ENCODE data around the gene GLRX5.
A peak's percentile ranks its signal among the peaks of the same experiment; 100 is the strongest.

Gene GLRX5

DNA sequence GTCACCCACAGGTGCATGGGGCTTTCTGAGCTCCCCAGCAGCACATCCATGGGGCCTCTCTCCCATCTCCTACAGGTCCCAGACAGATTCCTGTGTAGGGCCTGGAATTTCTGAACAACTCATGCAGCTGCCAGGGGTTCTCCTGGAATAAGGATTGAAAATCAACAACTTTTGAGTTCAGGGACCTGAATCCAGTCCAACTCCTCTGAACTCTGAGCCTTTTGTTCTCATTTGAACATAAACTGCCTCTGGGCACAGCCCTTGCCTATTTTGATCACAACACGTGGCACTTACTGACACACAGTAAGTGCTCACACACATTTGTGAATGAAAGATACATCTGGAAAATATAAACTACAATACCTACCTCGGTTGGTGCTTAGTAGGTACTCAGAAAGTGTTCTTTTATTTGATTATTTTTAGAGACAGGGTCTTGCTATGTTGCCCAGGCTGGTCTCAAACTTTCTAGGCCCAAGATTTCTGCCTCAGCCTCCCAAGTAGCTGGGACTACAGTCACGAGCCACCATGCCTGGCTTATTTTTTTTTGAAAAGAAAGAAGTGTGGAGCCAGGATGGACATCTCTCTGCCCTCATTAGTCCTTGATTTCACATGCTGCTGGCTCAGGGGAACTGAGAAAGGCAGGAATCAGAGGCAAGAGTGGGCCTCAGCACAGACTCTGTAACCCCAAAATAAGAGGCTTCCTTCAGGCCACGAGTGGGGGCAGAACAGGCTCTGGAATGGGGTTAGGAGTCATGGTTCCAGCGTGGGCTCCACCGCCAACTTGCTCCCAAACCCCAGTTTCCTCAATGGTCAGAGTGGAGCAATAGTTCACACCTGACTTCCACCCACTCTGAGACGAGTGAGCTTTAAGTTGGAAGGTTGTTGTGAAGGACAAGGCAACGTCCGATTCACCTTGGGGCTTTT, 45.4 kb upstream of the GLRX5 start:
- H3K9me3 Mint-ChIP-seq: no peaks in the 10 kb centered on the region
- peaks cover 8% of the 10 kb centered on the region for H3K27me3 Mint-ChIP-seq (ENCODE audit: low read depth)
- no peaks in the 10 kb centered on the region for H3K36me3 Mint-ChIP-seq (ENCODE audit: low read depth)
- H3K4me3 Mint-ChIP-seq: no peak overlapping the region
- H3K27ac Mint-ChIP-seq: peak overlapping the region in 1 of 3 experiments; percentile 66
- H3K4me1 Mint-ChIP-seq: peaks cover 35% of the 10 kb centered on the region
- TF ChIP-seq, protein P1, sequence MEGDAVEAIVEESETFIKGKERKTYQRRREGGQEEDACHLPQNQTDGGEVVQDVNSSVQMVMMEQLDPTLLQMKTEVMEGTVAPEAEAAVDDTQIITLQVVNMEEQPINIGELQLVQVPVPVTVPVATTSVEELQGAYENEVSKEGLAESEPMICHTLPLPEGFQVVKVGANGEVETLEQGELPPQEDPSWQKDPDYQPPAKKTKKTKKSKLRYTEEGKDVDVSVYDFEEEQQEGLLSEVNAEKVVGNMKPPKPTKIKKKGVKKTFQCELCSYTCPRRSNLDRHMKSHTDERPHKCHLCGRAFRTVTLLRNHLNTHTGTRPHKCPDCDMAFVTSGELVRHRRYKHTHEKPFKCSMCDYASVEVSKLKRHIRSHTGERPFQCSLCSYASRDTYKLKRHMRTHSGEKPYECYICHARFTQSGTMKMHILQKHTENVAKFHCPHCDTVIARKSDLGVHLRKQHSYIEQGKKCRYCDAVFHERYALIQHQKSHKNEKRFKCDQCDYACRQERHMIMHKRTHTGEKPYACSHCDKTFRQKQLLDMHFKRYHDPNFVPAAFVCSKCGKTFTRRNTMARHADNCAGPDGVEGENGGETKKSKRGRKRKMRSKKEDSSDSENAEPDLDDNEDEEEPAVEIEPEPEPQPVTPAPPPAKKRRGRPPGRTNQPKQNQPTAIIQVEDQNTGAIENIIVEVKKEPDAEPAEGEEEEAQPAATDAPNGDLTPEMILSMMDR (IDR thresholded peaks at IDR 0.05; ENCODE audit: unreplicated experiment in 3 of 3): no peak

DNA sequence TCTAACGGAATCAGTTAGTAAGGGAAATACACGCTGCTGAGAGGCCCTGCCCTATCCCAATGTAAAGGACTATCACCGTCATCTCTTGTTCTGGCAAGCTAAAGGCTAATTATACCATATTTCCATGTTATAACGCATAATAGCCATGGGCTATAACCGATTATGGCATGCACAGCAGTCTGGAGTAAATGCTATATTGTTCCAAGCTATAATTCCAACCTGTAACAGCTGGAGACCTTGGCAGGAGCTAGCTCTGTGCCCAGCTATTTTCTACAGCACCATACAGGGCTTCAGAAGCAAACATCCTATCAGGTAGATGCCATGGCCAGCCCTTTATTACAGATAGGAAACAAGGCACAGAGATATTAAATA, 44.7 kb upstream of the GLRX5 start:
- TF ChIP-seq, protein P1 (IDR thresholded peaks at IDR 0.05; ENCODE audit: unreplicated experiment in 3 of 3): no peak
- no peaks in the 10 kb centered on the region for H3K36me3 Mint-ChIP-seq (ENCODE audit: low read depth)
- no peaks in the 10 kb centered on the region for H3K9me3 Mint-ChIP-seq
- H3K27me3 Mint-ChIP-seq (ENCODE audit: low read depth): peaks cover 8% of the 10 kb centered on the region
- H3K27ac Mint-ChIP-seq: peak overlapping the region in 1 of 3 experiments; percentile 66
- peaks cover 32% of the 10 kb centered on the region for H3K4me1 Mint-ChIP-seq
- H3K4me3 Mint-ChIP-seq: no peak overlapping the region

DNA sequence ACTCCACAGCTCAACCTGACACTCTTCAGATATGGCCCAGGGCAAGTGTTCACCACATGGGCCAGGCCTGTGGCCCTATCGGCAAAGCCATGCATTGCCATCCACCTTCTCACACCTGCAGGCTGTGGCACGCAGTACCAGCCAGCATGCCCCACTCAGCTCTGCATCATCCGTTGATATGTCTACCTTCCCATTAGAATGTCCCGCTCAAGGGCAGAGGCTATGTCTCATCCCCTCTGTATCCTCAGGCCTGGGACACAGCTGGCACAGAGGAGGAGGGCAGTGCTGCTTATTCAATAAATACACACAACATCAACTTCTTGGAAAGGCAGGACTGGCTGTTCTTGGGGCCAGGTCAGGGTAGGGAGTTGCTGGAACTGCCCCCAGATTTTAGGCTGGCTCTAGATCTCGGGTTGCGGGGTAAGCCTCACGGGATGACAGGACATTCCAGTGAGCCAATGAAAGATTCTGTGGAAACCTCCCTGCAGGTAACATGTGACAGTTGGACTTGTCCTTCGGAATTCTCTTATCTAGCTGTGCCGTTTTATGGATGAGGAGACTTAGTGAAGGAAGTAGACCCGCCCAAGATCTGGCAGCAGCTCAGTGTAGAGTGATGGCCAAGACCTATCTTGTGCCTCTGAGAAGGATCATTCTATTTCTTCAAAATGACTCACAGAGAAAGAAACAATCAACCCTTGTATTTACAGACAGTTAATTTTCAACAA, 44.0 kb upstream of the GLRX5 start:
- H3K4me3 Mint-ChIP-seq: no peak overlapping the region
- peaks cover 37% of the 10 kb centered on the region for H3K4me1 Mint-ChIP-seq
- peak overlapping the region in 1 of 3 experiments; percentile 66 for H3K27ac Mint-ChIP-seq
- TF ChIP-seq, protein P1 (IDR thresholded peaks at IDR 0.05; ENCODE audit: unreplicated experiment in 3 of 3): no peak
- peaks cover 8% of the 10 kb centered on the region for H3K27me3 Mint-ChIP-seq (ENCODE audit: low read depth)
- H3K36me3 Mint-ChIP-seq (ENCODE audit: low read depth): no peaks in the 10 kb centered on the region
- H3K9me3 Mint-ChIP-seq: no peaks in the 10 kb centered on the region

DNA sequence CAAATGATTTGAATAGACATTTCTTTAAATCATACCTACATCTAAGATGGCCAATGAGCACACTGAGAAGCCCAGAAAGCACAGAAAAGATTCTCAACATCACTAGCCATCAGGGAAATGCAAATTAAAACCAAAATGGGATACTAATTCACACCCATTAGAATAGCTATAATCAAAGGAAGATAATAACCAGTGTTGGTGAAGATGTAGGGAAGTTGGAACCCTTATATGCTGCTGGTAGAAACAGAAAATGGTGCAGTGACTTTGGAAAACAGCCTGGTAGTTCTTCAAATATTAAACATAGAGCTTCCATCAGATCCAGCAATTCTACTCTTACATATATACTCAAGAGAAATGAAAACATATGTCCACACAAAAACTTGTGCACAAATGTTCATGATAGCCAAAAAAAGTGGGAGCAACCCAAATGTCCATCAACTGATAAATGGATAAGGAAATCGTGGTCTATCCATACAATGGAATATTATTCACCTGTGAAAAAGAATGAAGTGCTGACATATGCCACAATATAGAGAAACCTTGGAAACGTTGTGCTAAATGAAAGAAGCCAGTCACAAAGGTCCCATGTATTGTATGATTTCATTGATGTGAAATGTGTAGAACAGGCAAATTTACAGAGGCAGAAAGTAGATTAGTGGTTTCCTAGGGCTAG, 42.8 kb upstream of the GLRX5 start:
- Mint-ChIP-seq H3K36me3 (ENCODE audit: low read depth) (no peaks in the 10 kb centered on the region), H3K9me3 (no peaks in the 10 kb centered on the region), H3K4me1 (peaks cover 49% of the 10 kb centered on the region), H3K27ac (no peak overlapping the region), H3K4me3 (no peak overlapping the region), H3K27me3 (ENCODE audit: low read depth) (peaks cover 7% of the 10 kb centered on the region)
- TF ChIP-seq, protein P1 (IDR thresholded peaks at IDR 0.05; ENCODE audit: unreplicated experiment in 3 of 3): no peak

DNA sequence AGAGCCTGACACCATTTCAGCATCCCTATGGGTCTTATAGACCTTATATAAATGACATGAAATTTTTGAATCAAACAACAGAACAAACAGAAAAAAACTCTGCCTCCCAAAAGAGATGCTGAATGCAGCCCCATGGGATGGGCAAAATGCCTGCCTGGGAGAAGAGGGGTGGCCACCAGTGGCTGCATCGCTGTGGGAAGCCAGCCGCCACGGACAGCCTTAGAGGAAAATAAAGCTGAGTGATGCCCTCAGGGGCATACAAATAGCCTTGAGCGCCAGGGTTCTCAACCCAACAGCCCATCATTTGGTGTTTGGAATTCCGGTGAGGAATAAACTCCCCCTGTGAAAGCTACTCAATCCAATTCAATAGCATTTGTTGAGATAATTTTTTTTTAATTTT, 41.3 kb upstream of the GLRX5 start:
- Mint-ChIP-seq H3K27ac (no peak overlapping the region), H3K36me3 (ENCODE audit: low read depth) (no peaks in the 10 kb centered on the region), H3K27me3 (ENCODE audit: low read depth) (peaks cover 7% of the 10 kb centered on the region), H3K9me3 (no peaks in the 10 kb centered on the region), H3K4me3 (no peak overlapping the region), H3K4me1 (peaks cover 59% of the 10 kb centered on the region)
- TF ChIP-seq, protein P1 (IDR thresholded peaks at IDR 0.05; ENCODE audit: unreplicated experiment in 3 of 3): no peak

Data from nephron (organoid).